HEK293T (cell line): Measurements from ENCODE around the gene TXN2.
"Not testable (repeated sequence)": the region's sequence is repeated elsewhere in the genome, so short reads cannot be mapped to it uniquely, and the experiment has no call there.

Source experiments
- CTCF ChIA-PET: fragments of 350-600 bp; formaldehyde crosslinking; extraction: SDS; loops from one replicate; lab custom pipeline; 2021; ENCODE audit warnings: antibody characterized with exemption, inconsistent platforms; lab: Yijun Ruan, JAX
- POLR2A ChIA-PET: fragments of 350-600 bp; formaldehyde crosslinking; extraction: SDS; loops from one replicate; lab custom pipeline; 2020; ENCODE audit warnings: antibody characterized with exemption, inconsistent platforms; lab: Yijun Ruan, JAX
- DNase-seq: peaks from one replicate; pipeline ENCODE4 v3.0.0; 2012; ENCODE audit warnings: mixed read lengths; ENCODE audit errors: extremely low spot score
- ARNT ChIP-seq: fragments of 450-650 bp; IDR thresholded peaks from 2 replicates; pipeline ENCODE4 v1.6.1; 2017; ENCODE audit warnings: mild to moderate bottlenecking
- BHLHE40 ChIP-seq: fragments of 450-650 bp; IDR thresholded peaks from 2 replicates; pipeline ENCODE4 v1.6.1; 2016; ENCODE audit warnings: mild to moderate bottlenecking, moderate library complexity, borderline replicate concordance
- CTBP1 ChIP-seq: fragments of 450-650 bp; IDR thresholded peaks from 2 replicates; pipeline ENCODE4 v1.6.1; 2016; ENCODE audit warnings: borderline replicate concordance
- ELF4 ChIP-seq: fragments of 450-650 bp; IDR thresholded peaks from 2 replicates; pipeline ENCODE4 v1.6.1; 2017; ENCODE audit warnings: antibody characterized with exemption
- FOXA1 ChIP-seq: fragments of 450-650 bp; IDR thresholded peaks from 2 replicates; pipeline ENCODE4 v1.6.1; 2016; ENCODE audit warnings: mild to moderate bottlenecking
- FOXK2 ChIP-seq: fragments of 450-650 bp; IDR thresholded peaks from 2 replicates; pipeline ENCODE4 v1.6.1; 2016; ENCODE audit warnings: mild to moderate bottlenecking
- FOXM1 ChIP-seq: fragments of 450-650 bp; IDR thresholded peaks from 2 replicates; pipeline ENCODE4 v1.6.1; 2017; ENCODE audit warnings: mild to moderate bottlenecking, borderline replicate concordance
- HDGF ChIP-seq: fragments of 450-650 bp; IDR thresholded peaks from 2 replicates; pipeline ENCODE4 v1.6.1; 2017; ENCODE audit warnings: antibody characterized with exemption, borderline replicate concordance
- L3MBTL2 ChIP-seq: fragments of 450-650 bp; conservative IDR thresholded peaks from 2 replicates; pipeline ENCODE4 v1.6.1; 2016; ENCODE audit warnings: mild to moderate bottlenecking
- LEF1 ChIP-seq: fragments of 450-650 bp; IDR thresholded peaks from 2 replicates; pipeline ENCODE4 v1.6.1; 2017; ENCODE audit warnings: mild to moderate bottlenecking, borderline replicate concordance
- NFRKB ChIP-seq: fragments of 450-650 bp; IDR thresholded peaks from 2 replicates; pipeline ENCODE4 v1.6.1; 2016; ENCODE audit warnings: mild to moderate bottlenecking, moderate library complexity
- PKNOX1 ChIP-seq: fragments of 450-650 bp; IDR thresholded peaks from 2 replicates; pipeline ENCODE4 v1.6.1; 2016
- SP1 ChIP-seq: fragments of 450-650 bp; IDR thresholded peaks from 2 replicates; pipeline ENCODE4 v1.6.1; 2017
- SUZ12 ChIP-seq: fragments of 450-650 bp; IDR thresholded peaks from 2 replicates; pipeline ENCODE4 v1.6.1; 2016; ENCODE audit warnings: mild to moderate bottlenecking
- TARDBP ChIP-seq: fragments of 450-650 bp; IDR thresholded peaks from 2 replicates; pipeline ENCODE4 v1.6.1; 2016
- ZNF384 ChIP-seq: fragments of 450-650 bp; IDR thresholded peaks from 2 replicates; pipeline ENCODE4 v1.6.1; 2016

The TXN2 gene

GRCh38 chr22:36520423-36520822 lies 39.0 kb upstream of the TXN2 start:
- ChIA-PET CTCF (interaction anchor here (3.5 kb wide), 1 partner anchor 10 kb away, joined by 8 read pairs; no protein-coding TSS in a partner anchor), POLR2A (interaction anchor here (1.3 to 1.4 kb wide), 2 partner anchors 9 to 256 kb away, joined by 3 to 7 read pairs; partner anchors contain the start of genes EIF3D and IFT27)
- no peak for DNase-seq
- TF ChIP-seq SP1, result no peak
- TF ChIP-seq L3MBTL2, result no peak
- no peak for TF ChIP-seq ELF4
- no peak for TF ChIP-seq BHLHE40
- no peak for TF ChIP-seq LEF1
- no peak for TF ChIP-seq HDGF
- TF ChIP-seq ARNT, result no peak
- no peak for TF ChIP-seq FOXM1
- TF ChIP-seq TARDBP, result no peak
- no peak for TF ChIP-seq FOXA1
- no peak for TF ChIP-seq NFRKB

GRCh38 chr22:36519906-36520305 lies 38.5 kb upstream of the TXN2 start:
- ChIA-PET POLR2A (interaction anchor here (1.3 kb wide), 1 partner anchor 10 kb away, joined by 7 read pairs; the partner anchor contains the start of gene EIF3D), CTCF (interaction anchor here (3.5 kb wide), 1 partner anchor 9 kb away, joined by 8 read pairs; no protein-coding TSS in a partner anchor)
- DNase-seq, result not testable (repeated sequence)

- TF ChIP-seq LEF1, result no peak
- TF ChIP-seq TARDBP, result no peak
- TF ChIP-seq BHLHE40, result no peak
- no peak for TF ChIP-seq FOXA1
- TF ChIP-seq SUZ12, result no peak
- DNase-seq, result no peak
- ChIA-PET CTCF (no interaction called here), POLR2A (interaction anchor here (5.1 kb wide), 1 partner anchor 14 kb away, joined by 21 read pairs; the partner anchor contains the start of gene EIF3D)
Observed at GRCh38 chr22:36514766-36515165, 33.3 kb upstream of the TXN2 start.

GRCh38 chr22:36512991-36513390 lies 31.6 kb upstream of the TXN2 start:
- TF ChIP-seq FOXM1 (no peak), L3MBTL2 (no peak), NFRKB (no peak), FOXK2 (no peak), CTBP1 (no peak), SUZ12 (no peak), HDGF (no peak), ARNT (no peak), TARDBP (no peak), SP1 (no peak), LEF1 (no peak), PKNOX1 (no peak), FOXA1 (no peak), BHLHE40 (no peak), ELF4 (no peak), ZNF384 (no peak)
- DNase-seq, result no peak
- POLR2A ChIA-PET, result interaction anchor here (2.8 kb wide), 1 partner anchor 17 kb away, joined by 22 read pairs; the partner anchor contains the start of gene EIF3D
- CTCF ChIA-PET, result no interaction called here

- no peak for DNase-seq
- POLR2A ChIA-PET, result interaction anchor here (2.8 kb wide), 1 partner anchor 17 kb away, joined by 22 read pairs; the partner anchor contains the start of gene EIF3D
- TF ChIP-seq CTBP1 (no peak), ARNT (no peak), NFRKB (no peak), TARDBP (no peak), ZNF384 (no peak)
- CTCF ChIA-PET, result no interaction called here
Observed at GRCh38 chr22:36512333-36512732, 30.9 kb upstream of the TXN2 start.

GRCh38 chr22:36510966-36511881 lies 29.8 kb upstream of the TXN2 start:
- TF ChIP-seq FOXA1 (no peak), CTBP1 (no peak), SP1 (no peak), ELF4 (no peak)
- peak; percentile 68 for DNase-seq
- CTCF ChIA-PET, result interaction anchor here (0.6 to 1.7 kb wide), 10 partner anchors 10 to 345 kb away, joined by 3 to 8 read pairs (median 3); no protein-coding TSS in a partner anchor
- POLR2A ChIA-PET, result interaction anchor here (1.0 to 2.8 kb wide), 6 partner anchors 12 to 265 kb away, joined by 3 to 22 read pairs (median 9); partner anchors contain the start of genes EIF3D, IFT27 and TXN2

GRCh38 chr22:36510384-36510783 lies 28.9 kb upstream of the TXN2 start:
- ChIA-PET POLR2A (interaction anchor here (1.2 to 2.8 kb wide), 5 partner anchors 13 to 266 kb away, joined by 3 to 22 read pairs (median 10); partner anchors contain the start of genes EIF3D, IFT27 and TXN2), CTCF (interaction anchor here (0.6 to 1.7 kb wide), 6 partner anchors 11 to 489 kb away, joined by 3 to 8 read pairs (median 3); no protein-coding TSS in a partner anchor)
- DNase-seq, result no peak
- TF ChIP-seq ZNF384, result peak; percentile 64; the same call in 1 of the 2 replicates
- no peak for TF ChIP-seq SUZ12
- peak; percentile 42; the same call in 1 of the 2 replicates for TF ChIP-seq PKNOX1
- TF ChIP-seq BHLHE40, result no peak
